ENCODE measurements around the gene CCDC121. TPM values are rescaled to one million over a fixed set of nuclear protein-coding genes. Genes with fewer than 3 reads are reported as not detected.
A peak's percentile ranks its signal among the peaks of the same experiment; 100 is the strongest.

CCDC121 gene
- total and polyA plus RNA-seq, 9 of the 15 experiments (the other 6 are each of a cell fraction or from before 2014, with no cell fraction given) = 2.2 to 4.7 (median 4.1) TPM

DNA sequence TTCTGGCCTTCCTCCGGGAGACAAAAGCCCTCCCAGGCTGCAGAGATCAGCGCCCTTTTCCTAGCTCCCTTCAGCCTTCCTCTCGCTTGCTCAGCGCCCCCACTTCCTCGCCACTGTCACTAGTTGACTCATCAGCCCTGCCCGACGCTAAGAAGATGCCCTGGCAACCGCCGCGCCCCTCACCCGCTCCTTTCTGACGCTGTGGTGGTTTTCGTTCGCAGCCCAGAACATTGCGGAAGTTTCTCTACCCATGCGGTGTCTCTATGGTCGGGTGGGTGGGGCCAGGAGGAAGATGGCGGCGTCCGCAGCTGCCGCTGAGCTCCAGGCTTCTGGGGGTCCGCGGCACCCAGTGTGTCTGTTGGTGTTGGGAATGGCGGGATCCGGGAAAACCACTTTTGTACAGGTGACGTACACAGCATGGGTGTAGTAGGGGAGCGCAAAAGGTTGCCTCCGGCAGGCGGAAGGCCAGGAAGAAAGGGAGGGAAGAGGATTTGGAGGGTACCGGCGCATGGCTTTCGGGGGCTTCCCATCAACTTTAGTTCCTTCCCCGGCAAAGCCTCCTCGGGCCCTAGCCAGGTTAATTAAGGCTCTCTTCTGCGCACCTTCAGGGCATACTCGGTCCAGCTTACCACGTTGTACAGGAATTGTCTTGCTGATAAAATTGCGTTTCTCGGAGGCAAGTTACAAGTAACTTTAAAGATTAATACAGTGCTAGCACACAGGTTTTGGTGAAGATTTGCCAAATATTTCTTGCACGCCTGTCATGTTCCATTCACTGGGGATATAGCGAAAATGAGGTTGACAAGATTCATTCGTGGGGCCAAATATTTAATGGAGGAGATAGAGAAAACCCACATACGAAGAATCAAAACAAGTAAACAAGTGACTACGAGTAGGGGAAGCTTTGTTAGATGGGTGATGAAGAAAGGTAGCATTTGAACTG, at the start of gene CCDC121, which contains the start of gene GPN1 (continued):
- TF ChIP-seq, protein P1, sequence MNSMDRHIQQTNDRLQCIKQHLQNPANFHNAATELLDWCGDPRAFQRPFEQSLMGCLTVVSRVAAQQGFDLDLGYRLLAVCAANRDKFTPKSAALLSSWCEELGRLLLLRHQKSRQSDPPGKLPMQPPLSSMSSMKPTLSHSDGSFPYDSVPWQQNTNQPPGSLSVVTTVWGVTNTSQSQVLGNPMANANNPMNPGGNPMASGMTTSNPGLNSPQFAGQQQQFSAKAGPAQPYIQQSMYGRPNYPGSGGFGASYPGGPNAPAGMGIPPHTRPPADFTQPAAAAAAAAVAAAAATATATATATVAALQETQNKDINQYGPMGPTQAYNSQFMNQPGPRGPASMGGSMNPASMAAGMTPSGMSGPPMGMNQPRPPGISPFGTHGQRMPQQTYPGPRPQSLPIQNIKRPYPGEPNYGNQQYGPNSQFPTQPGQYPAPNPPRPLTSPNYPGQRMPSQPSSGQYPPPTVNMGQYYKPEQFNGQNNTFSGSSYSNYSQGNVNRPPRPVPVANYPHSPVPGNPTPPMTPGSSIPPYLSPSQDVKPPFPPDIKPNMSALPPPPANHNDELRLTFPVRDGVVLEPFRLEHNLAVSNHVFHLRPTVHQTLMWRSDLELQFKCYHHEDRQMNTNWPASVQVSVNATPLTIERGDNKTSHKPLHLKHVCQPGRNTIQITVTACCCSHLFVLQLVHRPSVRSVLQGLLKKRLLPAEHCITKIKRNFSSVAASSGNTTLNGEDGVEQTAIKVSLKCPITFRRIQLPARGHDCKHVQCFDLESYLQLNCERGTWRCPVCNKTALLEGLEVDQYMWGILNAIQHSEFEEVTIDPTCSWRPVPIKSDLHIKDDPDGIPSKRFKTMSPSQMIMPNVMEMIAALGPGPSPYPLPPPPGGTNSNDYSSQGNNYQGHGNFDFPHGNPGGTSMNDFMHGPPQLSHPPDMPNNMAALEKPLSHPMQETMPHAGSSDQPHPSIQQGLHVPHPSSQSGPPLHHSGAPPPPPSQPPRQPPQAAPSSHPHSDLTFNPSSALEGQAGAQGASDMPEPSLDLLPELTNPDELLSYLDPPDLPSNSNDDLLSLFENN (IDR thresholded peaks at IDR 0.05; ENCODE audit: low read depth in 2 of 2, low read length in 2 of 2) = no peak
- TF ChIP-seq, protein P2, sequence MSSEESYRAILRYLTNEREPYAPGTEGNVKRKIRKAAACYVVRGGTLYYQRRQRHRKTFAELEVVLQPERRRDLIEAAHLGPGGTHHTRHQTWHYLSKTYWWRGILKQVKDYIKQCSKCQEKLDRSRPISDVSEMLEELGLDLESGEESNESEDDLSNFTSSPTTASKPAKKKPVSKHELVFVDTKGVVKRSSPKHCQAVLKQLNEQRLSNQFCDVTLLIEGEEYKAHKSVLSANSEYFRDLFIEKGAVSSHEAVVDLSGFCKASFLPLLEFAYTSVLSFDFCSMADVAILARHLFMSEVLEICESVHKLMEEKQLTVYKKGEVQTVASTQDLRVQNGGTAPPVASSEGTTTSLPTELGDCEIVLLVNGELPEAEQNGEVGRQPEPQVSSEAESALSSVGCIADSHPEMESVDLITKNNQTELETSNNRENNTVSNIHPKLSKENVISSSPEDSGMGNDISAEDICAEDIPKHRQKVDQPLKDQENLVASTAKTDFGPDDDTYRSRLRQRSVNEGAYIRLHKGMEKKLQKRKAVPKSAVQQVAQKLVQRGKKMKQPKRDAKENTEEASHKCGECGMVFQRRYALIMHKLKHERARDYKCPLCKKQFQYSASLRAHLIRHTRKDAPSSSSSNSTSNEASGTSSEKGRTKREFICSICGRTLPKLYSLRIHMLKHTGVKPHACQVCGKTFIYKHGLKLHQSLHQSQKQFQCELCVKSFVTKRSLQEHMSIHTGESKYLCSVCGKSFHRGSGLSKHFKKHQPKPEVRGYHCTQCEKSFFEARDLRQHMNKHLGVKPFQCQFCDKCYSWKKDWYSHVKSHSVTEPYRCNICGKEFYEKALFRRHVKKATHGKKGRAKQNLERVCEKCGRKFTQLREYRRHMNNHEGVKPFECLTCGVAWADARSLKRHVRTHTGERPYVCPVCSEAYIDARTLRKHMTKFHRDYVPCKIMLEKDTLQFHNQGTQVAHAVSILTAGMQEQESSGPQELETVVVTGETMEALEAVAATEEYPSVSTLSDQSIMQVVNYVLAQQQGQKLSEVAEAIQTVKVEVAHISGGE (CRISPR knock-in tag; IDR thresholded peaks at IDR 0.05) = peak in 1 of 3 experiments; percentile 67; a peak in 2 of 6 replicates
- TF ChIP-seq, protein P3, sequence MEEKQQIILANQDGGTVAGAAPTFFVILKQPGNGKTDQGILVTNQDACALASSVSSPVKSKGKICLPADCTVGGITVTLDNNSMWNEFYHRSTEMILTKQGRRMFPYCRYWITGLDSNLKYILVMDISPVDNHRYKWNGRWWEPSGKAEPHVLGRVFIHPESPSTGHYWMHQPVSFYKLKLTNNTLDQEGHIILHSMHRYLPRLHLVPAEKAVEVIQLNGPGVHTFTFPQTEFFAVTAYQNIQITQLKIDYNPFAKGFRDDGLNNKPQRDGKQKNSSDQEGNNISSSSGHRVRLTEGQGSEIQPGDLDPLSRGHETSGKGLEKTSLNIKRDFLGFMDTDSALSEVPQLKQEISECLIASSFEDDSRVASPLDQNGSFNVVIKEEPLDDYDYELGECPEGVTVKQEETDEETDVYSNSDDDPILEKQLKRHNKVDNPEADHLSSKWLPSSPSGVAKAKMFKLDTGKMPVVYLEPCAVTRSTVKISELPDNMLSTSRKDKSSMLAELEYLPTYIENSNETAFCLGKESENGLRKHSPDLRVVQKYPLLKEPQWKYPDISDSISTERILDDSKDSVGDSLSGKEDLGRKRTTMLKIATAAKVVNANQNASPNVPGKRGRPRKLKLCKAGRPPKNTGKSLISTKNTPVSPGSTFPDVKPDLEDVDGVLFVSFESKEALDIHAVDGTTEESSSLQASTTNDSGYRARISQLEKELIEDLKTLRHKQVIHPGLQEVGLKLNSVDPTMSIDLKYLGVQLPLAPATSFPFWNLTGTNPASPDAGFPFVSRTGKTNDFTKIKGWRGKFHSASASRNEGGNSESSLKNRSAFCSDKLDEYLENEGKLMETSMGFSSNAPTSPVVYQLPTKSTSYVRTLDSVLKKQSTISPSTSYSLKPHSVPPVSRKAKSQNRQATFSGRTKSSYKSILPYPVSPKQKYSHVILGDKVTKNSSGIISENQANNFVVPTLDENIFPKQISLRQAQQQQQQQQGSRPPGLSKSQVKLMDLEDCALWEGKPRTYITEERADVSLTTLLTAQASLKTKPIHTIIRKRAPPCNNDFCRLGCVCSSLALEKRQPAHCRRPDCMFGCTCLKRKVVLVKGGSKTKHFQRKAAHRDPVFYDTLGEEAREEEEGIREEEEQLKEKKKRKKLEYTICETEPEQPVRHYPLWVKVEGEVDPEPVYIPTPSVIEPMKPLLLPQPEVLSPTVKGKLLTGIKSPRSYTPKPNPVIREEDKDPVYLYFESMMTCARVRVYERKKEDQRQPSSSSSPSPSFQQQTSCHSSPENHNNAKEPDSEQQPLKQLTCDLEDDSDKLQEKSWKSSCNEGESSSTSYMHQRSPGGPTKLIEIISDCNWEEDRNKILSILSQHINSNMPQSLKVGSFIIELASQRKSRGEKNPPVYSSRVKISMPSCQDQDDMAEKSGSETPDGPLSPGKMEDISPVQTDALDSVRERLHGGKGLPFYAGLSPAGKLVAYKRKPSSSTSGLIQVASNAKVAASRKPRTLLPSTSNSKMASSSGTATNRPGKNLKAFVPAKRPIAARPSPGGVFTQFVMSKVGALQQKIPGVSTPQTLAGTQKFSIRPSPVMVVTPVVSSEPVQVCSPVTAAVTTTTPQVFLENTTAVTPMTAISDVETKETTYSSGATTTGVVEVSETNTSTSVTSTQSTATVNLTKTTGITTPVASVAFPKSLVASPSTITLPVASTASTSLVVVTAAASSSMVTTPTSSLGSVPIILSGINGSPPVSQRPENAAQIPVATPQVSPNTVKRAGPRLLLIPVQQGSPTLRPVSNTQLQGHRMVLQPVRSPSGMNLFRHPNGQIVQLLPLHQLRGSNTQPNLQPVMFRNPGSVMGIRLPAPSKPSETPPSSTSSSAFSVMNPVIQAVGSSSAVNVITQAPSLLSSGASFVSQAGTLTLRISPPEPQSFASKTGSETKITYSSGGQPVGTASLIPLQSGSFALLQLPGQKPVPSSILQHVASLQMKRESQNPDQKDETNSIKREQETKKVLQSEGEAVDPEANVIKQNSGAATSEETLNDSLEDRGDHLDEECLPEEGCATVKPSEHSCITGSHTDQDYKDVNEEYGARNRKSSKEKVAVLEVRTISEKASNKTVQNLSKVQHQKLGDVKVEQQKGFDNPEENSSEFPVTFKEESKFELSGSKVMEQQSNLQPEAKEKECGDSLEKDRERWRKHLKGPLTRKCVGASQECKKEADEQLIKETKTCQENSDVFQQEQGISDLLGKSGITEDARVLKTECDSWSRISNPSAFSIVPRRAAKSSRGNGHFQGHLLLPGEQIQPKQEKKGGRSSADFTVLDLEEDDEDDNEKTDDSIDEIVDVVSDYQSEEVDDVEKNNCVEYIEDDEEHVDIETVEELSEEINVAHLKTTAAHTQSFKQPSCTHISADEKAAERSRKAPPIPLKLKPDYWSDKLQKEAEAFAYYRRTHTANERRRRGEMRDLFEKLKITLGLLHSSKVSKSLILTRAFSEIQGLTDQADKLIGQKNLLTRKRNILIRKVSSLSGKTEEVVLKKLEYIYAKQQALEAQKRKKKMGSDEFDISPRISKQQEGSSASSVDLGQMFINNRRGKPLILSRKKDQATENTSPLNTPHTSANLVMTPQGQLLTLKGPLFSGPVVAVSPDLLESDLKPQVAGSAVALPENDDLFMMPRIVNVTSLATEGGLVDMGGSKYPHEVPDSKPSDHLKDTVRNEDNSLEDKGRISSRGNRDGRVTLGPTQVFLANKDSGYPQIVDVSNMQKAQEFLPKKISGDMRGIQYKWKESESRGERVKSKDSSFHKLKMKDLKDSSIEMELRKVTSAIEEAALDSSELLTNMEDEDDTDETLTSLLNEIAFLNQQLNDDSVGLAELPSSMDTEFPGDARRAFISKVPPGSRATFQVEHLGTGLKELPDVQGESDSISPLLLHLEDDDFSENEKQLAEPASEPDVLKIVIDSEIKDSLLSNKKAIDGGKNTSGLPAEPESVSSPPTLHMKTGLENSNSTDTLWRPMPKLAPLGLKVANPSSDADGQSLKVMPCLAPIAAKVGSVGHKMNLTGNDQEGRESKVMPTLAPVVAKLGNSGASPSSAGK (IDR thresholded peaks at IDR 0.05) = no peak; the same call in 1 of the 2 replicates
- TF ChIP-seq SIN3B (IDR thresholded peaks at IDR 0.05; ENCODE audit: low read depth) = peak; percentile 89

All from K562 (cell line).